BLaER1 treated with 17β-estradiol and CSF1 and Interleukin-3, amounts not matched to agents 10 nM and 100 nM (cell line): ENCODE results near the gene WDR82.

Experiments
- H3K27ac ChIP-seq, 11 experiments: shearing (Covaris generic); formaldehyde crosslinking; 2 replicates each; pipeline ENCODE4 v1.8.1; 2022
- H3K27me3 ChIP-seq, 11 experiments: shearing (Covaris generic); formaldehyde crosslinking; 2 replicates each; pipeline ENCODE4 v1.8.1; 2022
- H3K36me3 ChIP-seq, 11 experiments: shearing (Covaris generic); formaldehyde crosslinking; 2 replicates each; pipeline ENCODE4 v1.8.1; 2022
- H3K4me1 ChIP-seq, 10 experiments: shearing (Covaris generic); formaldehyde crosslinking; 2 replicates each; pipeline ENCODE4 v1.8.1; 2022
- H3K4me2 ChIP-seq, 11 experiments: shearing (Covaris generic); formaldehyde crosslinking; 2 replicates each; pipeline ENCODE4 v1.8.1; 2022
- H3K4me3 ChIP-seq, 10 experiments: shearing (Covaris generic); formaldehyde crosslinking; 2 replicates each; pipeline ENCODE4 v1.8.1; 2022
- H3K9ac ChIP-seq, 11 experiments: shearing (Covaris generic); formaldehyde crosslinking; 2 replicates each; pipeline ENCODE4 v1.8.1; 2022
- H3K9me3 ChIP-seq, 11 experiments: shearing (Covaris generic); formaldehyde crosslinking; replicated peaks in 1 of 11; 2 replicates each; pipeline ENCODE4 v1.8.1; 2022
- H4K20me1 ChIP-seq, 11 experiments: shearing (Covaris generic); formaldehyde crosslinking; 2 replicates each; pipeline ENCODE4 v1.8.1; 2022
- Cebpa-rat ChIP-seq, 11 experiments: shearing (Covaris generic); IDR thresholded peaks; 2 replicates each; pipeline ENCODE4 v1.8.1; 2022

The WDR82 gene

DNA sequence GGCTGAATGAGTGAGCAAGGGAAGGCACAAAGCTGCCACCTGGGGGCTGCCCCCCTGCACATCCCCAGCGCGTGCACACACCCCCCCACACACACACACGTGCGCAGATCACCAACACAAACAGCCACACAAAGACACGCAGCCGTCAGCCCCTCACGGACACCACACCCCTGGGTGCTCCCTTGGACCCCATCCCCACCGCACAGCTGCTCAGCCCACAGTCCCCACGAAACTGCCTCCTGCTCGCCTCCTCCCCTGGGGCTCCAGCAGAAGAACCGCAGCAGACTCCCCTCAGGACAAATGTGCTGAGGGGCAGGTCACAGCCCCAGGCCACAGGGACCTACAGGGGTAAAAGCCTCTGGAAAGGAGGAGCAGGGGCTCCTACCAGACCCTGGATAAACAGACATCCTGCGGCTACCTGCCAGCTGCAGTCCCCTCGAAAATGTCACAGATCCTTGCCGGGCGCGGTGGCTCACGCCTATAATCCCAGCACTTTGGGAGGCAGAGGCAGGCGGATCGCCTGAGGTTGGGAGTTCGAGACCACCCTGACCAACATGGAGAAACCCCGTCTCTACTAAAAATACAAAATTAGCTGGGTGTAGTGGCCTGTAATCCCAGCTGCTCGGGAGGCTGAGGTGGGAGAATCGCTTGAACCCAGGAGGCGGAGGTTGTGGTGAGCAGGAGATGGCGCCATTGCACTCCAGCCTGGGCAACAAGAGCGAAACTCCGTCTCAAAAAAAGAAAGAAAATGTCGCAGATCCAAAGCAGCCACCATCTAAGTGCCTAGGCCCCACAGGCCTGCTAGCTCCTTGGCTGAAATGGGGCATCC, 46.0 kb downstream of the WDR82 start:
- peak overlapping the region; percentile 85 to 99 (median 90) for H3K4me2 ChIP-seq
- H3K36me3 ChIP-seq = peaks cover 50 to 89% (median 70%) of the 10 kb centered on the region in 11 experiments
- peak overlapping the region; percentile 48 to 90 (median 71); a peak in 21 of 22 replicates for H3K9ac ChIP-seq
- H3K4me3 ChIP-seq = peak overlapping the region; percentile 24 to 51 (median 40); a peak in 17 of 20 replicates
- no peaks in the 10 kb centered on the region for H3K27me3 ChIP-seq
- peak overlapping the region in 10 of 11 experiments; percentile 21 to 83 (median 64); a peak in 17 of 22 replicates for H3K27ac ChIP-seq
- H3K9me3 ChIP-seq = no peaks in the 10 kb centered on the region
- no peak for TF ChIP-seq Cebpa-rat (IDR thresholded peaks at IDR 0.05)
- peaks cover 61 to 99% (median 95%) of the 10 kb centered on the region in 10 experiments for H3K4me1 ChIP-seq
- H4K20me1 ChIP-seq = peaks cover 24 to 100% (median 83%) of the 10 kb centered on the region in 11 experiments

DNA sequence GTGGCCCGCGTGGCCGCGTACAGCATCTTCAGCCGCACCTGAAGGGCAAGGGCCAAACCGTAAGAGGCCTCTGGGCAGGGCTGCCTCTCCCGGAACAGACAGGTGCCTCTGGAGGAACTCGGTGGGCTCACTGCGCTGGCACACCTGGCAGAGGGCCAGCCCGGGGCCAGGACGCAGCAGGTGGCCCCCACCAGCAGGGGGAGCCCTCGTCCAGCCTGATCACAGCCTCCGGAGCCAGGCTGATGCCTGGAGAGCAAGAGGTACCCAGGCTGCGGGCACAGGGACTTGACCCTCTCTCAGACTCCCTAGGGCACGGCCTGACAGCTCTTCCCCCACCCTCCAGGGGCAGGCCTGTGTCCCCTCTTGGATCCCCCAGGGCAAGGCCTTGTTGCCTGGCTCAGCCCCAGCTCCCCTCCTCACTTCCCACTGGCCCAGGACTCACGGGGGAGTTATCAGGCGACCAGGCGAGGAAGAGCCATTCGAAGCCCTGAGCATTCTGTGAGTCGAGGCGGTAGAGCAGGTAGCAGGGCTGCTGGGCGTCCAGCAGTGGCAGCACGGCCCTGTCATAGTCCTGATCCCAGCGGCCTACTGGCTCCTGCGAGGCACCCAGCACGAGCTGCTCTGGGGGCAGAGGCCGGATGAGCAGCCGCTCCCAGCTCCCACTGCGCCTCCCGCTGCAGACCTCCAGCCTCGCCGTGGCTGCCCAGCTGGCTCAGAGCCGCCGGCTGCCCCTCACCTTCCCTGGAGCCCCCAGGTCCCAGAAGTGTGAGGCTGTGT, 46.8 kb downstream of the WDR82 start:
- H3K27me3 ChIP-seq = no peaks in the 10 kb centered on the region
- H3K27ac ChIP-seq = peak overlapping the region in 8 of 11 experiments; percentile 47 to 83 (median 69); a peak in 16 of 22 replicates
- TF ChIP-seq Cebpa-rat (IDR thresholded peaks at IDR 0.05) = no peak
- peaks cover 50 to 96% (median 72%) of the 10 kb centered on the region in 11 experiments for H3K36me3 ChIP-seq
- H3K4me1 ChIP-seq = peaks cover 62 to 99% (median 95%) of the 10 kb centered on the region in 10 experiments
- H3K4me3 ChIP-seq = peak overlapping the region; percentile 24 to 51 (median 40); a peak in 16 of 20 replicates
- peaks cover 16 to 100% (median 75%) of the 10 kb centered on the region in 11 experiments for H4K20me1 ChIP-seq
- H3K9ac ChIP-seq = peak overlapping the region; percentile 48 to 90 (median 71); a peak in 20 of 22 replicates
- H3K4me2 ChIP-seq = peak overlapping the region; percentile 85 to 99 (median 90)
- no peaks in the 10 kb centered on the region for H3K9me3 ChIP-seq

DNA sequence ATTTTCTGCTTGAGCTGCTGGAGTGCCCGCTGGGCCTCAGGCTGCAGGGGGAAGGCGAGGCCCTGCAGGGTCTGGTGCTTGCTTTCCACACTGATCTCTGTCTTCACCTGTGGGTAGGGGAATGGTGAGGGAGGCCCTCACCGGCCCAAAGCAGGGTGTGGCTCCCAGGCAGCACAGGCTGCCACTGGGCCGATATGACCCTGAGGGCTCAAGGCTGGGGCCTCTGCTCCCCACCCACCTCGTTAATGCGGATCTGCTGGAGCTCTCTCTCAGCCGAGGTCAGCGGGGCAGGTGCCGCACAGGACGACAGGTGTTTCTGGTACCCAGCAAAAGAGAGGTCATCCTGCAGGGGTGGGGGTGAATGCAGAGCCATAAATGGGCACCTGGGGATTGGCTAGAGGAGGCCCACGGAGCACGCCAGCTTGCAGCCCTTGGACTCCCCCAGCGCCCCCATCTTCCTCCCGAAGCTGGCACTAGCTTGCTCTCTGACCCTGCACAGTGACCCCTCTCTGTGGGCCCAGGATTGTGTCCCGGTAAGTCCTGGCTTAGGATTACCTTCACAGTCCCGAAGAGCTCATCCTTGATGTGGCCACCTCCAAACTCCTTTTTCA, 47.5 kb downstream of the WDR82 start:
- Histone ChIP-seq H3K4me2 (peak overlapping the region in 10 of 11 experiments; percentile 85 to 99 (median 90); a peak in 19 of 22 replicates), H3K27ac (peak overlapping the region in 4 of 11 experiments; percentile 77 to 96 (median 82); a peak in 8 of 22 replicates), H4K20me1 (peaks cover 14 to 100% (median 71%) of the 10 kb centered on the region in 11 experiments), H3K27me3 (no peaks in the 10 kb centered on the region), H3K4me3 (0 out of 20 replicates have a peak overlapping the region, but pooled peaks of 1 of the 10 experiments have one; percentile 34), H3K9ac (peak overlapping the region in 5 of 11 experiments; percentile 5 to 81 (median 75); a peak in 8 of 22 replicates), H3K4me1 (peaks cover 62 to 99% (median 95%) of the 10 kb centered on the region in 10 experiments), H3K9me3 (no peaks in the 10 kb centered on the region), H3K36me3 (peaks cover 50 to 92% (median 72%) of the 10 kb centered on the region in 11 experiments)
- no peak for TF ChIP-seq Cebpa-rat (IDR thresholded peaks at IDR 0.05)

DNA sequence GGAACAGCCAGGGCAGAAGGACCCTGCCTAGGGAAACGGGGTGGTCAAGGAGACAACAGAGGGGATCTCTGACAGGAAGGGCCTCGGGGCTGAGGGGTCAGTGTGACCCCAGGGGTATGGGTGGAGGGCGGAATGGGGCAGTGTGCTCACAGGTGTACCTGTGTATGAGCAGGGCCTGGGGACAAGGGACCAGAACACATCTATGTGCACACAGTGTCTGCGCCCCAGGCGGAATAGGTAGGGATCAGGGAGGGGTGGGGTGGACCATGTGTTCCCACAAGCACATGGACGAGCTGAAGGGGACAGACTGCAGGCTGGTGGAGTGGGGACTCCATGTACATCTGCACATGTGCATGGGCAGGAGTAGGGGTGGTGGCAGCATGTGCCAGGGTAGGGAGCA, 48.0 kb downstream of the WDR82 start:
- Histone ChIP-seq H3K9ac (peak overlapping the region in 6 of 11 experiments; percentile 1 to 81 (median 47); a peak in 6 of 22 replicates), H3K27ac (peak overlapping the region in 4 of 11 experiments; percentile 23 to 97 (median 94); a peak in 6 of 22 replicates), H3K27me3 (no peaks in the 10 kb centered on the region), H3K9me3 (no peaks in the 10 kb centered on the region), H3K4me2 (peak overlapping the region in 6 of 11 experiments; percentile 86 to 93 (median 90); a peak in 11 of 22 replicates), H3K4me1 (peaks cover 62 to 99% (median 95%) of the 10 kb centered on the region in 10 experiments), H3K4me3 (no peak overlapping the region), H4K20me1 (peaks cover 14 to 100% (median 69%) of the 10 kb centered on the region in 11 experiments), H3K36me3 (peaks cover 50 to 86% (median 70%) of the 10 kb centered on the region in 11 experiments)
- TF ChIP-seq Cebpa-rat (IDR thresholded peaks at IDR 0.05) = no peak

DNA sequence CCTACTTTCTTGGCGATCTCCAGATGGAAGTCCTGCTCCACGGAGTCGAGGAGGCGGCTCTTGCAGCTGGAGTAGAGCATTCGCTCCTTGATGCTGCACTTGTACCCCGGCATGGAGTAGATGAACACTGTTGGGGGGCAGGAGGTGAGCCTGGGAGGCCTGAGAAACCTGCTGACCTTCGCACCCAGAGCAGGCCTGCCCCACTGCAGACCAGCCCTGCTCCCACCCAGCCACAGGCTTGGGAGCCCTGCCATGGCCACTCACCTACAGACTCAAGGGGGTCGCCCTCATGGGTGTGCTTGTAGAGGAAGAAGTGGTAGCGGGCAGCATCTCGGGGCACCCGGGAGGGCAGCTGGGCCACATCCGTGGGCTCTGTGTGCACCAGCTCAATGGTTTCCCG, 48.8 kb downstream of the WDR82 start:
- H3K9ac ChIP-seq = peak overlapping the region in 7 of 11 experiments; percentile 1 to 81 (median 38); a peak in 7 of 22 replicates
- peaks cover 44 to 78% (median 62%) of the 10 kb centered on the region in 11 experiments for H3K36me3 ChIP-seq
- peaks cover 62 to 100% (median 96%) of the 10 kb centered on the region in 10 experiments for H3K4me1 ChIP-seq
- H3K27ac ChIP-seq = peak overlapping the region in 4 of 11 experiments; percentile 23 to 97 (median 94); a peak in 8 of 22 replicates
- H3K9me3 ChIP-seq = no peaks in the 10 kb centered on the region
- peaks cover 14 to 92% (median 61%) of the 10 kb centered on the region in 11 experiments for H4K20me1 ChIP-seq
- peak overlapping the region in 1 of 11 experiments; percentile 86; a peak in 2 of 22 replicates for H3K4me2 ChIP-seq
- TF ChIP-seq Cebpa-rat (IDR thresholded peaks at IDR 0.05) = no peak
- H3K4me3 ChIP-seq = no peak overlapping the region
- no peaks in the 10 kb centered on the region for H3K27me3 ChIP-seq

DNA sequence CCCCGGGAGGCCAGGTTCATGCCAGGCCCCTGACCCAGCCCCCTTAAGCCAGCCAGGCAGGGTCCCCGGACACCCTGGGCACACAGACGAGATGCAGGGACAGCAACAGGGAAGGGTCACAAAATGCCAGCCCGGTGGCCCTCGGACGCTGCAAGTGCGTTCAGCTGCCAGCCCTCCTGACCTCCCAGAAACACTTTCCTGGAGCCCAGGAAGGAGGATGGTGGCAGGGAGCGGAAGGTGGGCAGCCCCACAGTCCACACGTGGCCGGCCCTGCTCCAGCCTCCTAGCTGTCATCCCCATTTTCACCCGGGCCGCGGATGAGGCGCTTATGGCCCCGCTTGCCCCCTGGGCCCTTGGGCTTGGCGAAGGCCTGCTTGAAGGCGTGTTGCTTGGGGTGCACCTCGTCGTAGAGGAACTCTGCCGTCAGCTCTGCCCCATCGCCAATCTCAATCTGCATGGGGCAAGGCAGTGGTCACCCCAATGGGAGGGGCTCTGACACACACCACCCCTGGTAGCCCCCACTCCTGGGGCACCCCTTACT, 49.6 kb downstream of the WDR82 start:
- H3K4me2 ChIP-seq = peak overlapping the region in 8 of 11 experiments; percentile 80 to 100 (median 98); a peak in 13 of 22 replicates
- peaks cover 62 to 100% (median 96%) of the 10 kb centered on the region in 10 experiments for H3K4me1 ChIP-seq
- peak overlapping the region in 5 of 11 experiments; percentile 28 to 84 (median 42); a peak in 8 of 22 replicates for H3K9ac ChIP-seq
- H3K27me3 ChIP-seq = no peaks in the 10 kb centered on the region
- H3K27ac ChIP-seq = peak overlapping the region in 4 of 11 experiments; percentile 93 to 97 (median 95); a peak in 8 of 22 replicates
- H3K36me3 ChIP-seq = peaks cover 37 to 70% (median 54%) of the 10 kb centered on the region in 11 experiments
- no peaks in the 10 kb centered on the region for H3K9me3 ChIP-seq
- no peak for TF ChIP-seq Cebpa-rat (IDR thresholded peaks at IDR 0.05)
- H3K4me3 ChIP-seq = no peak overlapping the region
- peaks cover 14 to 83% (median 53%) of the 10 kb centered on the region in 11 experiments for H4K20me1 ChIP-seq

DNA sequence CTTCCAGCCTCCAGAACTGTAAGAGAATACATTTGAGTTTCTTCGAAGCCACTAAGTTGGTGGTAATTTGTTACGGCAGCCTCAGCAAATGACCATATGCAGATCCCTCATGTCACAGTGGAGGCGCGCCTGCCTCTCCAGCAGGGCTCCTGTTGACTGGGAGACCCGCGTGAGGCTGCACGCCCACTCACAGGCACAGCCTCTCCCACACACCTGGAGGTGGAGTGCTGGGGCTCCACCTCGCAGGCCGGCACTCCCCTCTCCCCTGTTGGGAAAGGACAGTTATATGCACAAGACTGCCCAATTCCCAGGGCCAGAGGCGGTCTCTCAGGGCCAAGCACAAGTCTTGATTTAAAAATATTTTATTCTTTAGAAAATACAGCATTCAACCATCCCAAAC, 50.2 kb downstream of the WDR82 start:
- Histone ChIP-seq H3K4me1 (peaks cover 62 to 100% (median 96%) of the 10 kb centered on the region in 10 experiments), H3K36me3 (peaks cover 37 to 64% (median 48%) of the 10 kb centered on the region in 11 experiments), H3K27me3 (no peaks in the 10 kb centered on the region), H4K20me1 (peaks cover 14 to 78% (median 48%) of the 10 kb centered on the region in 11 experiments), H3K4me2 (peak overlapping the region in 8 of 11 experiments; percentile 80 to 100 (median 98); a peak in 15 of 22 replicates), H3K9ac (peak overlapping the region in 5 of 11 experiments; percentile 11 to 84 (median 42); a peak in 8 of 22 replicates), H3K4me3 (no peak overlapping the region), H3K27ac (peak overlapping the region in 4 of 11 experiments; percentile 93 to 97 (median 95); a peak in 8 of 22 replicates), H3K9me3 (no peaks in the 10 kb centered on the region)
- no peak for TF ChIP-seq Cebpa-rat (IDR thresholded peaks at IDR 0.05)
